H9 (cell line): Measurements from ENCODE around the gene WDPCP. TPM values are rescaled to one million over a fixed set of nuclear protein-coding genes. Genes with fewer than 3 reads are reported as not detected.

Experiments
- DNase-seq: peaks from one replicate; pipeline ENCODE4 v3.0.0-alpha.2; 2017
- H2AFZ ChIP-seq: one replicate; pipeline ENCODE4 v1.6.1; 2013; ENCODE audit warnings: mild to moderate bottlenecking, low read length, control low read depth, moderate library complexity
- H2AK5ac ChIP-seq: 2 replicates; pipeline ENCODE4 v1.6.1; 2013; ENCODE audit warnings: low read length, control low read depth, mixed read lengths; ENCODE audit not compliant: insufficient read length
- H2BK120ac ChIP-seq: one replicate; pipeline ENCODE4 v1.6.1; 2013; ENCODE audit warnings: low read depth, mild to moderate bottlenecking, low read length, control low read depth, inconsistent platforms; ENCODE audit not compliant: poor library complexity, severe bottlenecking
- H2BK12ac ChIP-seq: 2 replicates; pipeline ENCODE4 v1.6.1; 2013; ENCODE audit warnings: low read length, control low read depth, mixed read lengths, low read depth; ENCODE audit not compliant: insufficient read length
- H2BK15ac ChIP-seq: 2 replicates; pipeline ENCODE4 v1.6.1; 2013; ENCODE audit warnings: low read depth, low read length, control low read depth
- H2BK20ac ChIP-seq: one replicate; pipeline ENCODE4 v1.6.1; 2013; ENCODE audit warnings: low read depth, mild to moderate bottlenecking, low read length, control low read depth, inconsistent platforms; ENCODE audit not compliant: poor library complexity, severe bottlenecking
- H2BK5ac ChIP-seq: 2 replicates; pipeline ENCODE4 v1.6.1; 2013; ENCODE audit warnings: low read length, control low read depth, mixed read lengths; ENCODE audit not compliant: insufficient read length
- H3K14ac ChIP-seq: 2 replicates; pipeline ENCODE4 v1.6.1; 2013; ENCODE audit warnings: low read length, control low read depth; ENCODE audit not compliant: insufficient read depth
- H3K18ac ChIP-seq: 2 replicates; pipeline ENCODE4 v1.6.1; 2013; ENCODE audit warnings: low read depth, mild to moderate bottlenecking, mixed read lengths, low read length, control low read depth; ENCODE audit not compliant: insufficient read length
- H3K23ac ChIP-seq: 2 replicates; pipeline ENCODE4 v1.6.1; 2013; ENCODE audit warnings: low read length, control low read depth, mixed read lengths, low read depth; ENCODE audit not compliant: insufficient read length
- H3K23me2 ChIP-seq: 2 replicates; pipeline ENCODE4 v1.6.1; 2013; ENCODE audit warnings: low read depth, mild to moderate bottlenecking, mixed read lengths, low read length, control low read depth; ENCODE audit not compliant: insufficient read length, poor library complexity, severe bottlenecking
- H3K27ac ChIP-seq: 2 replicates; pipeline ENCODE4 v1.5.1; 2013; ENCODE audit warnings: low read length, control low read depth, mixed read lengths, low read depth; ENCODE audit not compliant: insufficient read length
- H3K27me3 ChIP-seq: 2 replicates; pipeline ENCODE4 v1.6.1; 2013; ENCODE audit warnings: low read length, control low read depth, inconsistent platforms; ENCODE audit not compliant: insufficient read depth
- H3K4ac ChIP-seq: 2 replicates; pipeline ENCODE4 v1.6.1; 2013; ENCODE audit warnings: low read depth, mild to moderate bottlenecking, control low read depth, inconsistent platforms, low read length, moderate library complexity
- H3K4me1 ChIP-seq: 2 replicates; pipeline ENCODE4 v1.6.1; 2013; ENCODE audit warnings: low read length, control low read depth, inconsistent platforms; ENCODE audit not compliant: insufficient read depth
- H3K4me2 ChIP-seq: 2 replicates; pipeline ENCODE4 v1.6.1; 2013; ENCODE audit warnings: low read length, control low read depth, mixed read lengths; ENCODE audit not compliant: insufficient read length, insufficient read depth
- H3K56ac ChIP-seq: 2 replicates; pipeline ENCODE4 v1.6.1; 2013; ENCODE audit warnings: low read depth, mild to moderate bottlenecking, mixed read lengths, low read length, control low read depth; ENCODE audit not compliant: insufficient read length
- H3K79me1 ChIP-seq: 2 replicates; pipeline ENCODE4 v1.6.1; 2013; ENCODE audit warnings: low read depth, mild to moderate bottlenecking, moderate library complexity, low read length, control low read depth, inconsistent platforms; ENCODE audit not compliant: insufficient read depth, poor library complexity, severe bottlenecking
- H3K79me2 ChIP-seq: 2 replicates; pipeline ENCODE4 v1.6.1; 2013; ENCODE audit warnings: low read length, control low read depth, inconsistent platforms; ENCODE audit not compliant: insufficient read depth
- H3K9ac ChIP-seq: 2 replicates; pipeline ENCODE4 v1.6.1; 2013; ENCODE audit warnings: low read length, control low read depth, mixed read lengths; ENCODE audit not compliant: insufficient read length; ENCODE audit errors: extremely low read depth
- H3K9me3 ChIP-seq: one replicate; pipeline ENCODE4 v1.6.1; 2013; ENCODE audit warnings: low read depth, low read length, inconsistent platforms; ENCODE audit not compliant: control insufficient read depth
- H3T11ph ChIP-seq: one replicate; pipeline ENCODE4 v1.6.1; 2013; ENCODE audit warnings: mild to moderate bottlenecking, low read length, control low read depth, inconsistent platforms
- H4K20me1 ChIP-seq: one replicate; pipeline ENCODE4 v1.6.1; 2013; ENCODE audit not compliant: control insufficient read depth, insufficient read length, insufficient read depth
- H4K5ac ChIP-seq: 2 replicates; pipeline ENCODE4 v1.6.1; 2013; ENCODE audit warnings: low read depth, mild to moderate bottlenecking, mixed read lengths, low read length, control low read depth; ENCODE audit not compliant: insufficient read length
- H4K8ac ChIP-seq: replicated peaks from 2 replicates; pipeline ENCODE4 v1.6.1; 2013; ENCODE audit warnings: low read length, control low read depth, mixed read lengths, low read depth; ENCODE audit not compliant: insufficient read length
- H4K91ac ChIP-seq: 2 replicates; pipeline ENCODE4 v1.6.1; 2013; ENCODE audit warnings: low read depth, mild to moderate bottlenecking, moderate library complexity, mixed read lengths, low read length, control low read depth; ENCODE audit not compliant: insufficient read length
- H3K27ac Mint-ChIP-seq, 3 experiments: 2 replicates in 2 of 3; 3 replicates in 1 of 3; pipeline ENCODE4 v1.8.0; 2020 to 2021; ENCODE audit warnings: mixed read lengths in 3 of 3, mild to moderate bottlenecking in 1 of 3, moderate library complexity in 1 of 3
- H3K27me3 Mint-ChIP-seq: 2 replicates; pipeline ENCODE4 v1.8.0; 2021; ENCODE audit warnings: low read depth, mild to moderate bottlenecking, moderate library complexity, mixed read lengths
- H3K36me3 Mint-ChIP-seq, 3 experiments: 2 replicates in 2 of 3; 3 replicates in 1 of 3; pipeline ENCODE4 v1.8.0; 2020 to 2021; ENCODE audit warnings: low read depth in 3 of 3, mixed read lengths in 3 of 3; ENCODE audit not compliant: insufficient read depth in 1 of 3
- H3K4me1 Mint-ChIP-seq, 2 experiments: 2 replicates each; pipeline ENCODE4 v1.8.0; 2020; ENCODE audit warnings: mixed read lengths in 2 of 2
- H3K4me3 Mint-ChIP-seq, 2 experiments: 2 replicates in 1 of 2; 3 replicates in 1 of 2; pipeline ENCODE4 v1.8.0; 2020 to 2021; ENCODE audit warnings: mild to moderate bottlenecking in 2 of 2, mixed read lengths in 2 of 2, moderate library complexity in 1 of 2
- H3K9me3 Mint-ChIP-seq, 2 experiments: 2 replicates in 1 of 2; 3 replicates in 1 of 2; pipeline ENCODE4 v1.8.0; 2020; ENCODE audit warnings: mild to moderate bottlenecking in 2 of 2, mixed read lengths in 2 of 2, moderate library complexity in 1 of 2
- WGBS: extraction: QIAGEN DNeasy Blood & Tissue Kit; methylation state at CpG from one replicate; pipeline ENCODE4 v1.1.7; 2013; ENCODE audit warnings: missing lambda C conversion rate, low lambda C conversion rate, mixed read lengths; ENCODE audit not compliant: insufficient read length; ENCODE audit errors: extremely low coverage; 5-methylcytosine and 5-hydroxymethylcytosine counted together
- total RNA-seq: library from RNA; stranded (reverse); gene quantifications from 2 replicates; pipeline ENCODE4 v1.2.1, GENCODE V29; 2021
- TF ChIP-seq, protein P1 (sequence below): fragments of 200-600 bp; sonication (generic); conservative IDR thresholded peaks from 3 replicates; pipeline ENCODE4 v1.8.0; 2021; ENCODE audit warnings: antibody characterized with exemption, mild to moderate bottlenecking

WDPCP gene
- total RNA-seq, 1 experiment from 2014 or later, result 22.4 TPM

DNA sequence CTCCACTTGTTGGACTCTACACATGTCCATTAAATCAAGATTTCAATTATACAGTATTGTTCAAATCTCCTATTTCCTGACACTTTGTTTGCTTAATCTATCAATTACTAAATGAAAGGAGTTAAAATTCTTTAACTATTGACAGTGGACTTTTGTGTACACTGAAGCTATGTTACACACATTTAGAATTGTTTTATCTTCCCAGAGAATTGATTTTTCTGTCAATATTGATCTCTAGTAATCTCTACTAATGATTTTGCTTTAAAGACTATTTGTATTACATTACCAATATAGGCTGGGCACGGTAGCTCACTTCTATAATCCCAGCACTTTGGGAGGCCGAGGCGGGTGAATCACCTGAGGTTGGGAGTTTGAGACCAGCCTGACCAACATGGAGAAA, 215.7 kb downstream of the WDPCP start:
- H3K18ac ChIP-seq, result no peak overlapping the region
- no peak overlapping the region for H2BK120ac ChIP-seq
- Mint-ChIP-seq H3K4me1 (no peaks in the 10 kb centered on the region), H3K27ac (no peak overlapping the region), H3K27me3 (no peaks in the 10 kb centered on the region), H3K9me3 (no peaks in the 10 kb centered on the region), H3K4me3 (no peak overlapping the region), H3K36me3 (peaks cover 0 to 14% (median 3%) of the 10 kb centered on the region in 3 experiments; a peak in 4 of 7 replicates)
- TF ChIP-seq, protein P1, sequence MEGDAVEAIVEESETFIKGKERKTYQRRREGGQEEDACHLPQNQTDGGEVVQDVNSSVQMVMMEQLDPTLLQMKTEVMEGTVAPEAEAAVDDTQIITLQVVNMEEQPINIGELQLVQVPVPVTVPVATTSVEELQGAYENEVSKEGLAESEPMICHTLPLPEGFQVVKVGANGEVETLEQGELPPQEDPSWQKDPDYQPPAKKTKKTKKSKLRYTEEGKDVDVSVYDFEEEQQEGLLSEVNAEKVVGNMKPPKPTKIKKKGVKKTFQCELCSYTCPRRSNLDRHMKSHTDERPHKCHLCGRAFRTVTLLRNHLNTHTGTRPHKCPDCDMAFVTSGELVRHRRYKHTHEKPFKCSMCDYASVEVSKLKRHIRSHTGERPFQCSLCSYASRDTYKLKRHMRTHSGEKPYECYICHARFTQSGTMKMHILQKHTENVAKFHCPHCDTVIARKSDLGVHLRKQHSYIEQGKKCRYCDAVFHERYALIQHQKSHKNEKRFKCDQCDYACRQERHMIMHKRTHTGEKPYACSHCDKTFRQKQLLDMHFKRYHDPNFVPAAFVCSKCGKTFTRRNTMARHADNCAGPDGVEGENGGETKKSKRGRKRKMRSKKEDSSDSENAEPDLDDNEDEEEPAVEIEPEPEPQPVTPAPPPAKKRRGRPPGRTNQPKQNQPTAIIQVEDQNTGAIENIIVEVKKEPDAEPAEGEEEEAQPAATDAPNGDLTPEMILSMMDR, result no peak
- H4K5ac ChIP-seq, result no peak overlapping the region
- no peak overlapping the region for H4K91ac ChIP-seq
- H2BK12ac ChIP-seq, result no peak overlapping the region
- no peak for DNase-seq
- no peak overlapping the region for H3K27ac ChIP-seq
- H3K4me2 ChIP-seq, result no peak overlapping the region
- H2AFZ ChIP-seq, result no peak overlapping the region
- H3K56ac ChIP-seq, result no peak overlapping the region
- H3T11ph ChIP-seq, result no peak overlapping the region
- H2BK5ac ChIP-seq, result no peak overlapping the region
- H4K20me1 ChIP-seq, result no peaks in the 10 kb centered on the region
- H3K27me3 ChIP-seq, result no peaks in the 10 kb centered on the region
- H3K79me1 ChIP-seq, result no peaks in the 10 kb centered on the region
- H3K9ac ChIP-seq, result no peak overlapping the region
- H2AK5ac ChIP-seq, result no peak overlapping the region
- H3K23me2 ChIP-seq, result no peaks in the 10 kb centered on the region
- no peaks in the 10 kb centered on the region for H3K79me2 ChIP-seq
- no peak overlapping the region for H2BK15ac ChIP-seq
- H3K23ac ChIP-seq, result no peak overlapping the region
- H3K9me3 ChIP-seq, result no peaks in the 10 kb centered on the region
- no peak overlapping the region for H3K14ac ChIP-seq
- no peak overlapping the region for H4K8ac ChIP-seq
- H3K4ac ChIP-seq, result no peak overlapping the region
- no CpG with 5 or more reads among the region's 3 CpGs for WGBS
- no peaks in the 10 kb centered on the region for H3K4me1 ChIP-seq
- no peak overlapping the region for H2BK20ac ChIP-seq
